Heart left ventricle (tissue), 13 donors: ENCODE results near the gene EPHA6.

ENCODE experiments used
- CTCF ChIP-seq, 12 donors: fragments of 200-600 bp; sonication (generic) in 4 of 12; IDR thresholded peaks; one replicate each; pipeline versions ENCODE4 v1.5.0 to v1.8.0; 2018 to 2022; ENCODE audit warnings: antibody characterized with exemption in 12 of 12, mild to moderate bottlenecking in 5 of 12
- POLR2A ChIP-seq, 2 donors: fragments of 450-650 bp; IDR thresholded peaks; one replicate each; pipeline ENCODE4 v1.6.1; 2017; ENCODE audit warnings: antibody characterized with exemption in 2 of 2, mild to moderate bottlenecking in 2 of 2, moderate library complexity in 2 of 2
- donor health status: ischemic (EF 13 %, LVEDD 7.1; RV severe dilation, severe dysfunction).
- donor health status: DM: no; HTN: yes; CAD: no.
- donor health status: DM: no; HTN: no; CAD: no.
- donor health status: ischemic (EF 25% LVEDD 6.9; RV normal size, moderate dysfunction).
- donor health status: ischemic (EF 25% LVEDD 5.7; RV mildly dilated, moderate dysfunction).
- donor health status: ischemic (EF 35%, LVEDD 5.7; RV mildly dilated, moderate dysfunction).
- donor health status: nonischemic (EF 11% LVEDD 7.7; RV severe dilation, severe dysfunction).
- donor health status: DM: yes; HTN: yes; CAD: no.
- donor health status: PGD.
- donor health status: ischemic (EF 29% LVEDD 5.4; RV normal size, mild dysfunction).
- donor health status: nonischemic (EF 23%, LVEDD 6.1; RV moderate dilation, normal function).

GRCh38 chr3:96960661-96961330 lies 146.4 kb downstream of the EPHA6 start:
- TF ChIP-seq POLR2A (IDR thresholded peaks at IDR 0.05) (no peak), CTCF (IDR thresholded peaks at IDR 0.05) (no peak)
